Inflammatory macrophage treated with lipopolysaccharide for 4 hours (primary cell): Measurements from ENCODE around the gene USP17L10.
"Not testable (repeated sequence)": the region's sequence is repeated elsewhere in the genome, so short reads cannot be mapped to it uniquely, and the experiment has no call there.

ENCODE experiments used
- DNase-seq: peaks from one replicate; pipeline ENCODE4 v3.0.0-alpha.2; 2020

The USP17L10 gene

GRCh38 chr4:9210357-9210756 is at the start of gene USP17L10:
TSS of gene USP17L10 (plus strand) at chr4:9210657. CDS start at chr4:9210657, 0 bp downstream.
- not testable (repeated sequence) for DNase-seq

- not testable (repeated sequence) for DNase-seq
Observed at GRCh38 chr4:9165990-9166389, 44.5 kb upstream of the USP17L10 start.

- not testable (repeated sequence) for DNase-seq
Observed at GRCh38 chr4:9169791-9170459, 40.5 kb upstream of the USP17L10 start, which contains the start of gene FAM90A26. TSS of gene FAM90A26 (plus strand) at chr4:9170409. CDS start at chr4:9173173, 2,764 bp downstream.

GRCh38 chr4:9214701-9215100 is 4.2 kb downstream of the USP17L10 start:
- not testable (repeated sequence) for DNase-seq

GRCh38 chr4:9215105-9215504 is 4.6 kb downstream of the USP17L10 start, which contains the start of gene USP17L11:
TSS of gene USP17L11 (plus strand) at chr4:9215405. CDS start at chr4:9215405, 0 bp downstream.
- not testable (repeated sequence) for DNase-seq

- DNase-seq, result not testable (repeated sequence)
Observed at GRCh38 chr4:9219852-9220251, 9.4 kb downstream of the USP17L10 start, which contains the start of gene USP17L12. TSS of gene USP17L12 (plus strand) at chr4:9220152. CDS start at chr4:9220152, 0 bp downstream.

GRCh38 chr4:9224596-9224995 is 14.1 kb downstream of the USP17L10 start, which contains the start of gene USP17L13:
TSS of gene USP17L13 (plus strand) at chr4:9224896. CDS start at chr4:9224896, 0 bp downstream.
- not testable (repeated sequence) for DNase-seq

GRCh38 chr4:9230249-9230648 is 19.8 kb downstream of the USP17L10 start:
- not testable (repeated sequence) for DNase-seq

GRCh38 chr4:9234085-9234484 is 23.6 kb downstream of the USP17L10 start, which contains the start of gene USP17L15:
TSS of gene USP17L15 (plus strand) at chr4:9234385. CDS start at chr4:9234385, 0 bp downstream.
- not testable (repeated sequence) for DNase-seq

GRCh38 chr4:9238461-9238860 is 28.0 kb downstream of the USP17L10 start:
- not testable (repeated sequence) for DNase-seq

GRCh38 chr4:9243579-9243978 is 33.1 kb downstream of the USP17L10 start, which contains the start of gene USP17L17:
TSS of gene USP17L17 (plus strand) at chr4:9243879. CDS start at chr4:9243879, 0 bp downstream.
- DNase-seq, result not testable (repeated sequence)

- DNase-seq, result not testable (repeated sequence)
Observed at GRCh38 chr4:9247953-9248680, 37.7 kb downstream of the USP17L10 start, which contains the start of gene USP17L18. TSS of gene USP17L18 (plus strand) at chr4:9248630. CDS start at chr4:9248630, 0 bp downstream.

GRCh38 chr4:9253078-9253477 is 42.6 kb downstream of the USP17L10 start, which contains the start of gene USP17L19:
TSS of gene USP17L19 (plus strand) at chr4:9253378. CDS start at chr4:9253378, 0 bp downstream.
- not testable (repeated sequence) for DNase-seq

GRCh38 chr4:9257824-9258223 is 47.4 kb downstream of the USP17L10 start, which contains the start of gene USP17L20:
TSS of gene USP17L20 (plus strand) at chr4:9258124. CDS start at chr4:9258124, 0 bp downstream.
- DNase-seq, result not testable (repeated sequence)
